HG02588 (cell line): ENCODE data around the gene HOXB3.

Experiments
- ATAC-seq: cut with Tn5 transposase; IDR thresholded peaks from one replicate; pipeline ENCODE4 v1.9.1; 2021; ENCODE audit warnings: mild to moderate bottlenecking, moderate library complexity; ENCODE audit not compliant: unreplicated experiment

Gene HOXB3

DNA sequence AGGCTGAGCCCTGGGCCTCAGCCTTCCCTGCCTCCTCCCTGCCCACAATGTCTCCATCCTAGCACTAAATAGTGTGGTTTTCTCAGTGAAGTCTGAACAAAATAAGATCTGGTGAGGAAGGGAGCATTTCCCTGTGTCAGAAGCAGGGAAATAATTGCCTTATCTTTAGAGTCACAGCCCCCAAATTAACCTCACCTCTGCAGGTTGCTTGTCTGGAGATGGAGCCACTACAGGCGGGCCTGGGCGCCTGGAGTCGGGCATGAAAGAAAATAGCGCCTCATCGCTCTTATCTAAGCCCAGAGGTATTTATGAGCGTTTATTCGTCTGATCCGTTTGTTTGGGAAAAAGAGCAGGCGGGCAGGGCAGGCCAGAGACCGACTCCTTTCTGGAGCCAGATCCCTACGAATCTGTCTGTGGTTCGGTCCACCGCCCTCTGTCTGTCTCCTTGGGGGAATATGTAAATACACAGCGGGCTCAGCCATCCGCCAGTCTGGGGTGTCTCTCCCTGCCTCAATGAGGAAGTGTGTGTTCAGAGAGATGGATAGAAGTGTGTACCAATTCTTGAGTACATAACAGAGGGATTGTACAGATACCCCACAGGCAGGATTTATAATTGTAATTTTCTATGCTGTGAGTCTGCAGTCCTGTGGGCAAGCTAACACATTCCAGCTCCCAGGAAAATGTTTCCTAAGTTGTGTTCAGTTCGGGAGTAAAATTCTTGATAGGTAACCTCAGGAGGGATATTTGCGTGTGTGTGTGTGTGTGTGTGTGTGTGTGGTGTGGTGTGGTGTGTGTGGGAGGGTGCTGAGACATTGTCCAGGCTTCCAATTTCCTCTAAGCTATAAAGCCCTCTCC, 10.4 kb upstream of the HOXB3 start:
- ATAC-seq: no peak

DNA sequence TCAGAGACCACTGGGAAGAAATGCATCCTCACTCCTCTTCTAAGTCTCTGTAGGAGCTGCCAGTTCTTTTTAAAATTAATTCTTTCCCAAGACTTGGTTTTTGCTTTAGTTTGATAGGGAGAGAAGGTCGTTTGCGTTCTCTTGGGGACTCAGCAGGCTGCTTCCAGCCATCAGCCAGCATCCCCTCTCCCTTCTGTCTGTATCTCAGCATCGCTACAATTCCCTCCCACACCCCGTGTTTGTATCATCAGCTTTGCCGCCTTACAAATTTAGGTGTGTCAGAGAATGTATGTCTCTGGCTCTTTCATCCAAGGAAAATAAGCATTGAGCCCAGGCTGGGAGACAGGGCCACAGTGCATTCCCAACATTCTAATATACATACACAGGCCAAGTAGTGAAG, 9.3 kb upstream of the HOXB3 start:
- ATAC-seq: no peak

GRCh38 chr17:48598736-48599135, 8.7 kb upstream of the HOXB3 start:
- no peak for ATAC-seq

GRCh38 chr17:48597778-48598631, 8.0 kb upstream of the HOXB3 start:
- ATAC-seq: no peak

- ATAC-seq: no peak
Observed at GRCh38 chr17:48597528-48597777, 7.4 kb upstream of the HOXB3 start.

- ATAC-seq: no peak
Observed at GRCh38 chr17:48596735-48597527, 6.9 kb upstream of the HOXB3 start.

DNA sequence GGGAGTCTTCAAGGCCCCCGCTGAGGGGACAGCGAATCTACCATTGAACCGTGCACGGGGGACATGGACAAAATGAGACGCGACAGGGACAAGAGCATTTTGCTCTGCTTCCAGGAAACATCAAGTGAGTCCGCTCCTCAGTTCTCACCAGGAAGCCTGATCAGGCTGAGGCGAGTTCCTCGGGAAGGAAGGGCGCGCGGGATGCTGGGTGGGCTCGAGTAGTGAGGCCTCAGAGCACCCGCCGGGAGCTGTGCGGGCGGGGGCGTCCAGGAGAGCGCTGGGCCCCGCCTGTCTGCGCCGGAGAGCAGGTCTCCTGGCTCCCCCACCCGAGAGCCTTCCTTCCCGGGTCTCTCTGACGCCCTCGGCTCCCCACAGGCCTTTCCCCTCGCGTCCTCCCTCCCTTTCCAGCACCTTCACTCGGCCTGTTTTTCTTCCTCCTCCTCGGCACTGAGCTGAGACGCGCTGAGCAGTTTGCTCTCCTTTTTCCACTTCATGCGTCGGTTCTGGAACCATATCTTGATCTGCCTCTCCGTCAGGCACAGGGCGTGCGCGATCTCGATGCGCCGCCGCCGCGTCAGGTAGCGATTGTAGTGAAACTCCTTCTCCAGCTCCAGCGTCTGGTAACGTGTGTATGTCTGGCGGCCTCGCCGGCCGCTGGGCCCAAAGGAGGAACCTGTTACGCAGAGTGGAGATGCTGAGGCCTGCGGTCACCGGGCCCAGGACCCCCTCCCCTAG, 6.1 kb upstream of the HOXB3 start:
- ATAC-seq: no peak

GRCh38 chr17:48595278-48595999, 5.4 kb upstream of the HOXB3 start:
- ATAC-seq: no peak

DNA sequence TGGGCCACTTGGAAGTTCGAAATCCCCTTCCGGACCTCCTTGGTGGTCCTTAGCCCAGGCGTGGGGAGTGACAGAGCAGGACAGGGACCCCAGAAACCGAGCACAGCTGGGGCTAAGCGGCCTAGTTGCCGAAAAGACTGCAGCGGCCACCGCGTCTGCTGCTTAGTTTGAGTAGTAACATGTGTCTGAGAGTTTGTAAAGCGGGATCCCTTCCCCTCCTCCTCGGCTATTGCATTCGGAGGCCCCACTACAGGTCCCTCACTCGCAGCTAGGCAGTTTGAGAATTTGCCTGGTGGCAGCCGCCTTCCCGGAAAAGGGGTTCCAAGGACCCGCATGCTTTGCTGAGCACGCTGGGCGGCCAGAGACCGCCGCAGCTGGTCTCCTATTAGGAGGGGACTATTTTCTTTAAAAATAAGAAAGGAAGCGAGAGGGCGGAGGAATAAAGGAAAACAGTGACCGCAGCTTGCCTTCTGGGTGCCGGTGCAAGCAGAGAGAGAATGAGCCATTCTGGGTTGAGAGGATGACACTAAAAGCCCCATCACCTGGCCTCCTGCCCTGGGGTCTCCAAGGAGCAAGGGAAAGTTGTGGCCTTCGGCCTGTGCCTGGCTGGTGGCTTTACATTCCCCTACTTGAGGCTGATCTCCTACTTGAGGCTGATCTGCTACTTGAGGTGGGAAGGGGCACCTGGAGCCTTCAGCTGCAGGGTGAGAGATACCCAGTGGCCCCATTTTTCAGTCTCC, 4.7 kb upstream of the HOXB3 start:
- no peak for ATAC-seq

- no peak for ATAC-seq
Observed at GRCh38 chr17:48593840-48594537, 3.9 kb upstream of the HOXB3 start.

DNA sequence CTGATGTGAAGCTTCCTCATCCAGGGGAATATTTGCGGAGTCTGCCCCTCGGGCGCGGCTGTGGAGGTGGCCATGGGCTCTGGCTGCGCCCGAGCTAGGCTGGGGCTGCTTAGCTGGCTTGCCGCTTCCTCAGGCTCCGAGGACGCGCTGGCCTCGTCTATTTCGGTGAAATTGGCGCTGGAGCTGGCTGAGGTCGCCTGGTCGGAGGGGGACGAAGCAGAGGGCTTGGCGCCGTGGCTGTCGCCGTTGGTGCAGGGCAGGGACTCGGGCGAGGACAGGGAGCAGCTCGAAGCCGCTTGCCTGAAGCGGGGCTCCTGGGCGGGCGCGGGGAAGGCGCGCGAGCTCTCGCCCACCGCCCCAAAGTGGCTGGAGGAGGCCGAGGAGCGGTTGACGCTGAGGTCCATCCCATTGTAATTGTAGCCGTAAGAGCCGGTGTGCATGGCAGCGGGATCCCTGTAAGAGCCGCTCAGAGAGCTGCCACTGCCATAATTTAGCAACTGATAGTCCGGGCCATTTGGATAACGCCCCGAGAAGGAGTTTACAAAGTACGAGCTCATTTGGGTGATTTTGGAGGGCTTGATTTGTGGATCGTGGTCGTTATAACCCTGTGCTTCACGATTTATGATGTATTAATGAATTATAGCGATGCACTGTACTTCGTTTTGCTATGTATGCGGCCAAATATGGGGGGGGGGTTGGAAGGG, 3.2 kb upstream of the HOXB3 start, which contains the start of gene HOXB5:
Gene HOXB5 (minus strand): TSS at position 654 of the 704 bp plus-strand sequence. CDS start 97 bp downstream, at position 557.
- no peak for ATAC-seq

- no peak for ATAC-seq
Observed at GRCh38 chr17:48592577-48592976, 2.5 kb upstream of the HOXB3 start.

- ATAC-seq: no peak
Observed at GRCh38 chr17:48592057-48592514, 2.0 kb upstream of the HOXB3 start.

DNA sequence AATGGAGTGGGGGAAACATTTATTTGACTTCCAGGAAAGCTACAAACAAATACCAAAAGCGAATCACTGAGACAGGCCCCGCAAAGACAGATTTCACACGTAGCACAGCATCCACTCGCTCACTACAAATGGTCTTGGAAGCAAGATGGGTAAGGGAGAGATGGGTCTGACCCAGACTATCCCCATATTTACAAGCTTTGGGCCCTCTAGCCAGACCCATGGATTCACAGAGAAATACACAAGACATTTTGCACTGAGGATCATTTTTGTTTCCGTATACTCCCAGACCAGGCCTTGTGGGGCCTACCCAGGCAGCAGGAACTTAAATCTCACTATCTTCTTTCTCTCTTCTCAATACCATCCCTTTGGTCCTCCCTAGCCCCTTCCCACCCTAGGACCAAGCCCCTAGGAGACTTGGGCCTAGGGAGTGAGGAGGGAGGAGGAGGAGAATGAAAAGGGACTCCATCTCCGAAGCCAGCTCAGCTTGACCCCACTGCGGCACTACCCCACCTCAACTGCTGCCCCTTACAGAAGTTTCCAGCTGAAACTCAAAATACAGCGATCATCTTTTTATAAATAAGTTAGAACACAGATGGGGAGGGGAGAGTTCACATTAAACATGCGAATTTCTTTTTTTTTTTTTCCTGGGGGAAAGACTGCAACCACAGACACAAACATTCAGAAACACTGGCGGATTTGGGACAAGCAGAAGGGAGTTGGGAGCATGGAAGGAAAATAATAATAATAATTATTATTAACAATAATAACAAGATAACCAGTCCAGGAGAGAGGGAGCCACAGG, 1.4 kb upstream of the HOXB3 start:
- no peak for ATAC-seq

GRCh38 chr17:48590607-48591161, 643 bp upstream of the HOXB3 start:
- no peak for ATAC-seq

DNA sequence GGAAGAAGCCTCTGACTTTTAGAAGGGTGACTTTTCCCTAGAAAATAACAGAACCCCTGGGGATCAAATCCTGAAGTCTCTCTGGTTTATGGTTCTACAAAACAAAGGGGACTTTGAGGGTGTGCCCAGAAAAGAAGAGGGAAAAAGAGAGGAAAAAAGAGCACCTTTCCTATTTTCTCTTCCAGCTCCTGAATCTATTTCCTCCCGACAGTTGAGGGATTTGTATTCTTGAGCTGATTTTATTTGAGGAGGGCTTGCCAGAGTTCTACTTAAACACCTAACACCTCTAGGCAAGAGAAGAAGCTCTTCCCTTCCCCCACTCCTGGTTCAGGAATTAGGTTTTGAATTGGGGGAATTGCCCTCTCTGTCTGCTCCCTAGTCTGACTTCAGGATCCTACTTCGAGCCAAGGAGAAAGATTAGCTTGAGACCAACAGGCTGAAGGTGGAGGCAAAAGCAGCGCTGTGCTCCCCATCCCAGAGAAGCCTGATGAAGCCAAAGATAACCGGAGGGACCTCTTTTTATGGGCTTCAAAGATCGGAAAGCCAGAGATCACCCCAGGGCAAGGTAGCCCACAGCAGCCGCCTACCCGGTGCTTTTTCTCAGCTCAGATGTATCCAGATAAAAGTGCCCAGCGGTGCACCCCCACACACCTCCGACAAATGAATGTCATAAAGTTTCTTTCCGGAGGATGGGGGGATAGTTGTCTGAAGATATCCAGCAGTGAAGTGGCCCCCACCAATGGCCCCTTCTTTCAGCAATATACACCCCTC, 796 bp downstream of the HOXB3 start:
- no peak for ATAC-seq
